Ureter (tissue), 1 donor: Measurements from ENCODE around the gene ADARB2. TPM values are rescaled to one million over a fixed set of nuclear protein-coding genes. Genes with fewer than 3 reads are reported as not detected.
"Not testable (repeated sequence)": the region's sequence is repeated elsewhere in the genome, so short reads cannot be mapped to it uniquely, and the experiment has no call there.

Experiments
- DNase-seq: peaks from one replicate; pipeline ENCODE4 v3.0.0-alpha.2; 2020; ENCODE audit warnings: low spot score
- total RNA-seq: library from RNA; stranded (reverse); gene quantifications from one replicate; pipeline ENCODE4 v1.2.4, GENCODE V29; 2023
- donor health status: DM: yes; HTN: yes; CAD: no.

Gene ADARB2
- total RNA-seq, 1 donor from 2014 or later: not detected

DNA sequence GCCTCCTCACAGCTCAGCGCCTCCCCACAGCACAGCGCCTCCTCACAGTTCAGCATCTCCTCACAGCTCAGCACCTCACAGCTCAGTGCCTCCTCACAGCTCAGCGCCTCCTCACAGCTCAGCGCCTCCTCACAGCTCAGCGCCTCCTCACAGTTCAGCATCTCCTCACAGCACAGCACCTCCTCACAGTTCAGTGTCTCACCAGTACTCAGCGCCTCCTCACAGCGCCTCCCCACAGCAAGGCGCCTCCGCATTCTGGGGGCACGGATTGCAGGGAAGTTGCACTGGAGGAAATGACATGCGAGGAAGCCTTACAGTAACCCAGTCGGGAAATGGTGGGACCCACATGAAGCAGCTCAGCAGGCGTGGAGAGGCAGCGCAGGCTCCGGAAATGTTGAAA, 409.6 kb downstream of the ADARB2 start:
- no peak for DNase-seq

DNA sequence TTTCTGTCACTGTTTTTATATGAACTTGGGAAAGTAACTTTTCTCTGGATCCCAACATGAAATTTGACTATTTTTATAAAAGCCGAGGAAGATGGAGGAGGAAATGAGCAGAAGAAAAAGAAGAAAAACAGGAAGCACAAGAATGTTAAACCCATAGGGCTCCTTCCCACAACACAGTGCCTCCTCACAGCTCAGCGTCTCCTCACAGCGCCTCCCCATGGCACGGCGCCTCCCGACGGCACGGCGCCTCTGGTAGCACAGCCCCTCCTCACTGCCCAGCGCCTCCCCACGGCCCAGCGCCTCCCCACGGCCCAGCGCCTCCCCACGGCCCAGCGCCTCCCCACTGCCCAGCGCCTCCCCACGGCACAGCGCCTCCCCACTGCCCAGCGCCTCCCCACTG, 410.8 kb downstream of the ADARB2 start:
- not testable (repeated sequence) for DNase-seq

DNA sequence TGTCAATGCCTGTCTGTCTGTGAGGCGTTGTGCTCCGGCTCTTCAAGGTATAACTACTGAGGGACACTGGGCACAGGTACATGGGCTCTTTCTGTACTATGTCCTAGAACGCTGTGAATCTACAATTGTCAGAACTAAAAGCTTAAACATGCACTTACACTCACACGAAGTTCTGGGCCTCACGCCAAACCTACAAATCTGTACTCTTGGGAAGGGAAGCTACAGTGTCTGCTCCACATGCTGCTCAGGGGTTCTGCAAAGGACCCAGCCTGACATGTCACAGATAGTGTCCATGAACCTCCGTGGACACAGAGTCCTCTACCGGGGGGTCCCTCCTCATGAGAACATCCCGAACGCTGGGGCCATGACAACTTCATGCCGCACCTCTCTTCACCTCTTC, 412.4 kb downstream of the ADARB2 start:
- DNase-seq: no peak

DNA sequence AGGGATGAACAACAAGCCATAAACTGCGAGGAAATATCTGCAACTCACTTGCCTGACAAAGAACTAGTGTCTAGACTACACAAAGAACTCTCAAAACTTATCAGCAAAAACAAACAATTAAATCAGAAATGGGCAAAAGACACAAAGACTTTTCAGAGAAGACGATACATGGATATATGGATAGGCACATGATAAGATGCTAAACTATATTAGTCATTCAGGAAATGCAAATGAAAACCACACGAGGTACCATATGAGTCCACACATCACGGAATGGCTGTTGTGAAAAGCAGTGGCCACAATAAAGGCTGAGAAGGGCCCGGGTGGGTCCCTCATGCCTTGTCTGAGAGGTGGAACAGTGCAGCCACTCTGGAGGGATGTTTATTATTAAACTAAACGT, 413.4 kb downstream of the ADARB2 start:
- no peak for DNase-seq

DNA sequence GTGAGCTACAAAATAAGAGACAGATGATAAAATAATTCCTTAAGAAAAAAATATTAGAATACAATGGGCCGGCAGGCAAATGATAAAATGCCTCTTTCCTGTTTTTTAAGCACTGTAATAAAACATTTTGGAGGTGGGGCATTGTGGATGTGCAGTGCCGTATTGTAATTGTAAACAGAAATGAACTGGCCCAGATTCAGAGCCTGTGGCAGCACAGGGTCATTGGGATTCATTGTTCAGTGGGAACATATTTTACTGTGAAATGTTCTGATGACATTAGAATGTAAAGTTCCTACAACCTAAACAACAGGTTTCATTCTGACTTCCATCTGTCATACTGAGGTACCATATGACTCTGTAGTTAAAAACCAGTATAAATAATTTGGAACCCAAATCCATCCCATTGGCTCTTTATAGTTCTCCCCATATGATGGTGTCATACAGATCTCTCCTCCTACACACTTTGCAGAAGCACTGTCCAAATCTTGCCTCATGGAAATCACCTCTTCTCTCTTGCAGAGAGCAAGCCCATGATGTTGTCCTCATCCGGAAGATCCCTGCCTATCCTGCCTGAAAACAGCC, 416.5 kb downstream of the ADARB2 start:
- DNase-seq: no peak

DNA sequence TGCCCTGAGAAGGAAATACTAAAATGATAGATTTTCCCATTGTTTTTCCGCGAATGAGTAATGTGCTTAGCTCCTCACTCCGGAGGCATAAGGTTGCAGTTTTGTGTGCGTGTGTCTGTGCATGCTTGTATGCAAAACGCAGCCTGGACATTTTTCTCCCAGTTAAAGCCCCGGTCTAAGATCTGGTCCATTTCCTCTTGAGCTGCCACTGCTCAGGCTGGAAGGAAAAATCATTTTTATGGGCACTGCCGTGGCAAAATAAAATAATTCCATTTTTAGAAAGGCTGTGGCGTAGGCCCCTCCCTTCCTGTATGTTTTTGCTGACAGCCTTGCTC, 420.5 kb downstream of the ADARB2 start:
- no peak for DNase-seq

DNA sequence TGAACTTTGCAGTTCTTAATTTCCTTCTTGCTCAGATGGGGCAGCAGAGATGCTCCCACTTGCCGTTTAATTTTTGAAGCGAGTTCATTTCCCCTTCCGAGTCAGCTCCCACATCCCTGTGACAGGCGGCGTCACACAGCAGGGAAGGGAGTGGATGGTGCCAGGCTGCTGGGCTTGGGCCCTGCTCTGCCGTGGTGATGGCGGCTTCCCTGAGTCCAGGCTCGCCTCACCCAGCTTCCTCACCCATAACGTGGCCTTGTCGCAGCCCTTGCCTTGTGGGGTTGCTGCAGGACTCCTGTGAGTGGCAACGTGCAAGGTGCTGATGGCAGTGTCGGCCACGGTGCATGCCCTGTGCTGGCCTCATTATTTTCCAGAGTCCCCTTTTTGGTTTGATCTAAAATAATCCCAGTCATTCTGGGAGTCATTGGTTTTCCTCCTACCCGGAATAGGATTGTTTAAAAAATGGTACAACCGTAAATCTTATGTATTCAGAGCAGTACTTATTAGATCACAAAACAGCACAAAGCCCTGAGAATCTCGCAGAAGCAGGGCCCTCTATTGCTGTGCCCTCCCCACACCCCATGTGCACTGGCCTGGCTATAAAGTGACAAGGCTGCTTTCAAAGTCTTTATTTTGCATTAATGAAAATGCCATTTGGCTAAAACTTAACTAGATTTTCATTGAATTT, 421.1 kb downstream of the ADARB2 start:
- DNase-seq: no peak

DNA sequence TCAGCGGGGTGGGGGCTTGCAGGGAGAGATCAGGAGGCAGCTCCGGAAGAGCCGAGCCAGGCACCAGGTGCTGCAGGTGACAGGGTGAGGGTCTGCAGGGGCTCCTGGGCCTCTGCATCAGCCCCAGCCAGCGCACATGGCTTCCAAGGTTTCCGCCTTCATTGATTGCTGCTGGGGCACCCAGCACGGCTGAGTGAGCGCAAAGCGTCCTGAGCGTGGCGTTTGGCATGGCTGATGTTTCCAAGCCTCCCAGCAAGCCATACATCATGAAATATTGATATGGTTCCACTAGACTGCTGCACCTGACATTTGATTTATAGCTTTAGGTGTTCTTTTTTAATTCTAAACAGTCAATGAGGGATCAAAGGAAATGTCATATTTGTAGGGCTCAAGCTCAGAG, 422.1 kb downstream of the ADARB2 start:
- DNase-seq: no peak

DNA sequence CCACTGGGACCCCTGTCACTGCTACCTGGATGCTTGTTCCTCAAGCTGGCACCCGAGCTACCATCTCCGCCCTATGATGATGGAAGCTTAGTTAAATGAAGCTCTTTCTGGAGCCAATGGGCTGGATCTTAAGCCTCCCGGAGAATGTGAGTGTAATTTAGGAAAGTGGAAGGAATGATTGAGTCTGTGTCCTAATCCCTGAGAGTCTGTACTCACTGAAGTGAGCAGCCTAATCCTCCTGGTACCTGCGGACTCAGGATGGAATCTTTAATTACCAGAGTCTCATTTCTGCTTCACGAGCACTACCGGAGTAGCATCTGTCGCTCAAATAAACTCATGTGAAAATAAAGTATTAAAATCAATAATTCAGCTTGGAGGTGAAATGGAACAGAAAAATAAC, 425.6 kb downstream of the ADARB2 start:
- DNase-seq: no peak

DNA sequence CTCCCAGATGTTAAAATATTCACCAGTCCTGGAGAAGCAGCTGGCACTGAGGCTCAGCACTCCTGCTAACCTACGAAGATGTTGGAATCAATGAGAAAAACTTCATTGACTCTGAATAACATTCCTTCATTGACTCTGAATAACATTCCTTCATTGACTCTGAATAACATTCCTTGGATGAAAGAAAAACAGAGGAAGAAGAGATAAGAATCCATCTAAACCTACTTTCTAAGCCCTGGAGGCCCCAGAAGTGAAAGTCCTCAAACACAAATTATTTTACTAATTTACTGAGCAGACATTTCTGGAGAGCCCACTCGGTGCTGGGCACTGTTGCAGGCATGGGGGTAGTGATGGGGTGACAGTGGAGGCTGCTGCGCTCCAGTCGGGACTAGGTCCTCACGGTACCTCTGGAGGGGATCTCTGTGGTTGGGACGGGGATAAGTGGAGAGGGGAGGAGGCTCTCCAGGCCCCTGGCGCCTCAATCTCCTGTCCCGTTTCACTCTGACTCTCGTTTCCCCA, 427.0 kb downstream of the ADARB2 start:
- no peak for DNase-seq

DNA sequence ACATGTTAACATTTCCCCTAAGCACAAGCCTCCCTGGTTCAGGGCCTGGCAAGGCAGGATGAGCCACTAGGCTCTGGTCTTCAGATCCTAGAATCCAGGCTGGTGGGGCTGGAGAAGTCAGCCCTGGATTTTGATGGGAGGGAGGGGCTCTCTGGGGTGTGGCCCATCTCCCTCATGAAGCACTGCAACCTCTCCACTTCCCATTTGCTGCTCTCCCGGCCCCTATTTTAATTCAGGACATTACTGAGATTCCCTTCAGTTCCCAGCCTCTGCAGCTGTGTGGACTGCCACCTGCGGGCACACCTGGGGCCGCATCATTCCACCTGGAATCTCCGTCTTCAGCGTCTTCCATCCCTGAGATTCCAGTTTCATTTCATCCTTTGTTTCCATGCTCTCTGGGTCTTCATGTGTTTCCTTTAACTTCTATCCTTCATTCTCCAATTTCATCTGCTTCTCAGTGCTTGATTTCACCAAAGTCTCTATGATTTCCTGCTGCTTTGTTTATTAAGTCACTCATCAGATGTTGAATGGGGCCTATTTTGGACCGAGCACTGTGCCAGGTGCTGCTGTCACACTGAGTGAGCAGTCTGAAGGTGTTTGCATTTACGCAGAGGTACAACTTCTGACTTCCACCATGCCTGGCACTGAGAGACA, 427.6 kb downstream of the ADARB2 start:
- DNase-seq: no peak

DNA sequence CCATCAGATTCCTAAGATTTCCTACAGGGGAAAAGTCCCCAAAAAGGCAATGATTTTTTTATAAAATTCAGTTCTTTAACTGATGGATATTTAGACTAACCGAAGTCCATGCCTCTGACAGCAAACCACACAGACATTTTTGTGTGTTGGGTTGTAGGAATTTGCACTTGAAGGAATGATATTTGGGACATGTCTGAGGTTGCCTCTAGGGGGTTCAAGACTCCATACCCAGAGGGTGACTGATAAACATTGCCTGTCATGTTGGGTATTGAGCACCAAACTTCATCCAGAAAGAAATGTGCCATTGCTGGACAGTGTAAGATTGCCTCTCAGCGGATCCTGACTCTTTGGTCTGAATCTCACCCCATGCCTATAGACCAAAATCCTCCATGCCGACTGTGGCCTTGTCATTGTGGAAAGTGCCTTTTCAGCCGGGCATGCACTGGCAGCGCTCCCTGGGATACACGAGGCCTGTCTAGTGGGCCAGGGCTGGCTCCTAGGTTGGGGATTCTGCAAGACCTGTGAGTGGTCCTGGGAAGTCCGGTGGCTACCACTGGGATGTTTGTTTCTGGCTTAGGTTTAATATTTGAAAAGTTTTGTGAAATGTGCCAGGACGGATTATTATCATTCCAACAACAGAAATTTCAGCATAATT, 428.2 kb downstream of the ADARB2 start:
- DNase-seq: no peak

DNA sequence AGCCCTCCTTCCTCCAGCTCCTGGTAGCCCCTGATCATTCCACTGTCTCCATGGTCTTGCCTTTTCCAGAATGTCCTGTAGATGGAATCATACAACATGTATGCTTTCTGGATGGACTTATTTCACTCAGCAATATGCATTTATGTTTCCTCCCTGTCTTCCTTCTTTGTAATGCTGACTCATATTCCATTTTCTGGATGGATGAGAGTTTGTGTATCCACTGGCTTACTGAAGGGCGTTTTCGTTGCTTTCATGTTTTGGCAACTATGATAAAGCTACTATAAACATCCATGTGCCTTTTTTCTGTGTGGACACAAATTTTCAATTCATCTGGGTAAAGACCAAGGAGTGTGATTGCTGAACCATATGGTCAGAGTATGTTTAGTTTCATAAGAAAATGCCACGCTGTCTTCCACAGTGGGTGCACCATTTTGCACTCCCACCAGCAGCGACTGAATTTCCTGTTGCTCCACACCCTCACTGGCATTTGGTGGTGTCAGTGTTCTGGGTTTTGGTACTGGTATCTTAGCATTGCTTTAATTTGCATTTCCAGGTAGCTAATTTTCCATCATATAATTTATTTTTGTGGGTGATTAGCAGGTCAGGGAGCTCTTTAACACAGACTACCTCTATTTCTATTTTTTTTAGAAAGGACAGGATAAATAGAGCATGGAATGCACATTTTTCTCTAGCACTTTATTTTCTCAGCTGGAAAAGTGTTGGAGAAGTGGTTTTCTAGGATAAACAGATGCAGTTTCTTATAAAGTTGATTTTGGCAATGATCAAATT, 429.0 kb downstream of the ADARB2 start:
- DNase-seq: no peak

DNA sequence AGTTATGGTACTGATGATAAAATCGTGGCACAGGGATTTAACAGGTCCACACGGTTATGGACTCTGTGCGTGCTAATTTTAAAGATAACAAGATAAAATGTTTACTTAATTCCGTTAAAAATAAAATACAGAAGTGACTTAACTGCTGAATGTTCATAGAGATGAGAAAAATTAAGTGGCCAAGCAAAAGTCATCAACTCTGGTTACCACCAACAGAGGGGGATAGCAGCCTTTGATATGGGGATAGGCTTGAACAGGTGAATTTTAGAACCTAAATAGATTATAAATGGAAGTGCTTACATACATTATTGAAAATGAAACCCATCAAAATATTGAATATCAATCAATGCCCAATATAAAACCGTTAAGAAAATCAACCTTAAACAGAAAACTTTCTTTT, 436.2 kb downstream of the ADARB2 start:
- DNase-seq: no peak

DNA sequence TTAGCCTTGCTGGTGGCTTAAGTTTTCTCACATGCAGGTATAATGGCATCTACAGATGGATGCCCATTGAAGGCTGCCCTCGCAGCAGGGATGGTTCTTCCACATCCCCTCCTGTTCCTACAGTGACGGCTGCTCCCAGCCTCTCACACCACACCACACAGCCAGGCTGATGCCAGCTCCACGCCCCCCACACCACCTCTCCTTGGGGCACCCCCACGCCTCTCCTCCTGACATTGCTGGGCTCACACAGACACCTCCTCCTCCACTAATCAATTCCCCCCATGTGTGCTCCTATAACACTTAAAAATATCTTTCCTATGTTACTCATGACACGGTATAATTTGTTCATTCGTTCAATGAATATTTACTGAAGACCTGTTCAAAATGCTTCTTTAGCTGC, 437.1 kb downstream of the ADARB2 start:
- peak; percentile 9 for DNase-seq

DNA sequence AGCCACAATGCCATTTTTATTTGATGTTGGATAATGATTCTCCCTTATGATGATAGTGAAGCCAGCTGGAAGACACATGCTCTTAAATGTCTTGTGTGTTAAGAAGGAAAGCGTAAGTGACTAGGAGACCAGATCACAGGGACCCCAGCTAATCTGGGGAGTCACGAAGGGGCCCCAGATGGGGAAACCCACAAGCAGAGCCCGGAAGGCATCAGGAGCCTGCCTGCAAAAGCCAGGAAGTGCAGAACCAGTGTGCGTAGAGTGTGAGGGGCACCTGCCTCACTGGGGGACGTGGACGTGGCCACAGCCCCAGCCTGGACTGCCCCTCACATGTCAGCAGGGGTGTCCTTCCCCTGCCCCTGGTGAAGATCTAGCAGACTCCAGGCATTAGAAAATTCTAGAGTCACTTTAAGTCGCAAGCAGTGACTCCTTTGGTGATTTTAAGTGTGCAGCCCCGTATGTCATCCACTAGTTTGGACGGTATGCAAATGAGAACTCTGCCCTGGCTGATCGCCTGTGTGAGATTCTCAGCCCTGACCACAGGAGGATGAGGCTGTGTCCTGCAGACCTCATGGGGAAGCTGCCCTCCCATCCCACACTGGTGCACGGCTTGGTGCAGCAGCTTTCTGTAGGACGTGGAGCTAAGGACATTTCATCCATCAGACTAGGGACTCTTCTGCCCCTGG, 438.1 kb downstream of the ADARB2 start:
- DNase-seq: peak; percentile 23

DNA sequence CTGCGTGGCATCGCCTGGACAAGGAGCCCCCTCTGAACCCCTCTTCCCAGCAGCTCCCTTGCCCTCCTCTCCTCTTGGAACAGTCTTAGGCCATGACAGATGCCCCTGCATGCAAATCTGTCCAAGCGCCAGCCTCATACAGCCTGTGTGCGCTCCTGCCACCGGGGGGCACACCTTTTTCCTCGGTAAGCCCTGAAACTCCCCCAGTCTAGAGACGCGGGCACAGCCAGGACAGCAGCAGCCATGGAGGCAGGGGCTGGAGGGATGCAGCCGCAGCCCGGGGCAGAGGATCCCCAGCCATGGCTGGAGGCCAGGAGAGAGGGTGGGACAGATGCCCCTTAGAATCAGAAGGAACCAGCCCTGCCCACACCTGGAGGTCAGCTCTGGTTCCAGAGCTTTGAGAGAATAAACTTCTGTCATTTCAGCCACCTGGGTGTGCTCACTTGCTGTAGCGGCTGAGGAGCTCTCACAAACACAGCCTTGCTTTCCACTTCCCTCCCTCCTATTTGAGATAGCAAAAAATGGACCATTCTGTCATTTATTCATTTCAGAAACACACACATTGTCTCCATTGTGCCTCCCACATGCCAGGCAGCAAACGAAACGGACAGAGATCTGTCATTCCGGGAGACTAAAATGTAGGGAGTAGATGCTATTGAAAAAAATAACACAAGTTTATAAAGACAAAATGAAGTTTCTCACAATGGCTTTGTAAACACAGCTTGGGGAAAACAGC, 439.6 kb downstream of the ADARB2 start:
- peak; percentile 22 for DNase-seq

DNA sequence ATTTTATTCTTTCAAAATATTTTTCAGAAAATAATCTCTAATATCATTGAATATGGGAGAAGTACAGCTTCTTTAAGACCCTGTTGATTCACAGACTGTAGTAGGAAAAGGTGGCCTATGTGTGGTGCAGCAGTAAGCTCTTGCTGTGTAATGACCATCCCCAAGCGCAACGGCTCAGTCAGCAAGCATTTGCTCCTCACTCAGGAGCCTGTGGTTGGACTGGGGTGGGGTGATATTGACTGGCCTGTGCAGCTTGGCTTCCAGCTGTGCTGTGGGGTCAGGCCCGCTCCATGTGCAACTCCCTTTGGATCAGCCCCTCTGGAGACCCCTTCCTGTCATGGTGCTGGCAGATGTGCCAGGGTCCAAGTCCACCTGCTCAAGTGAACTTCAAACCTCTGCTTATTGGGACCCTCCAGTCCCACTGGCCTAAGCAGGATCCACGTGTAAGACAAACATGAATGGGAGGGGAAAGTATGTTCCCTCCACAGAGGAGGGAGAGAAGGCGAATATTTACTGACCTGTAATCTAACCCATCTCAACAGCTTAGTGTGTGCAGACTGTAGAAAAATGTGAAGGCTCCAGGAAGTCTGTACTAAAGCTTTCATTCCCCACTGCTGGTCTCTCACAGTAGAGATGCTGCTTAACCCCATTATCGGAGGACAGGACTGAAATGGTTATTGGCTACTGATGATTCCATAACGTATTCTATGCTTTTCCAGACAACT, 441.4 kb downstream of the ADARB2 start:
- no peak for DNase-seq

DNA sequence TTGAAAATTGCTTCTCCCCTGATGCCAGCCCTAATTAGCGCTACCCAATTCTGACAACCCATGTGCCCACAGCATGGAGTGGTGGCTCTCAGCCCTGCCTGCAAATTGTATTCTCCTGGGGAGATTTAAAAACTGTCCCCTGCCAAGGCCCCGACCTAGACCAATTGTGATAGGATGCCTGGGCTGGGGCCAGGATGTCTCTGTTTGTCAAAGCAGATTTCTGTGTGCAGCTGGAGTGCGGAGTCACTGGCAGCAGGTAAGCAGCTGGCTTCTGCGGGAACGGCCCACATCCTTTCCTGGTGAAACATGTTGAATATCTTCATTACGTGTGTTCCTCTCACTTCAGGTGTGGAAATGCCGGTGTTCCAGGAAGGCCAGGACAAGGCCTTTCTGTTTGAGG, 442.6 kb downstream of the ADARB2 start:
- DNase-seq: peak; percentile 35
